GM12873 (cell line): ENCODE measurements around the gene ZNF281.

Experiments used
- TF ChIP-seq, protein P1 (sequence below): IDR thresholded peaks from 2 replicates; pipeline ENCODE4 v1.5.1; 2012; ENCODE audit warnings: low read depth, mild to moderate bottlenecking, moderate library complexity, low read length, control low read depth; ENCODE audit not compliant: insufficient read depth; ENCODE audit errors: missing control alignments

The ZNF281 gene

GRCh38 chr1:200414657-200415056 is 4.8 kb upstream of the ZNF281 start:
- TF ChIP-seq, protein P1, sequence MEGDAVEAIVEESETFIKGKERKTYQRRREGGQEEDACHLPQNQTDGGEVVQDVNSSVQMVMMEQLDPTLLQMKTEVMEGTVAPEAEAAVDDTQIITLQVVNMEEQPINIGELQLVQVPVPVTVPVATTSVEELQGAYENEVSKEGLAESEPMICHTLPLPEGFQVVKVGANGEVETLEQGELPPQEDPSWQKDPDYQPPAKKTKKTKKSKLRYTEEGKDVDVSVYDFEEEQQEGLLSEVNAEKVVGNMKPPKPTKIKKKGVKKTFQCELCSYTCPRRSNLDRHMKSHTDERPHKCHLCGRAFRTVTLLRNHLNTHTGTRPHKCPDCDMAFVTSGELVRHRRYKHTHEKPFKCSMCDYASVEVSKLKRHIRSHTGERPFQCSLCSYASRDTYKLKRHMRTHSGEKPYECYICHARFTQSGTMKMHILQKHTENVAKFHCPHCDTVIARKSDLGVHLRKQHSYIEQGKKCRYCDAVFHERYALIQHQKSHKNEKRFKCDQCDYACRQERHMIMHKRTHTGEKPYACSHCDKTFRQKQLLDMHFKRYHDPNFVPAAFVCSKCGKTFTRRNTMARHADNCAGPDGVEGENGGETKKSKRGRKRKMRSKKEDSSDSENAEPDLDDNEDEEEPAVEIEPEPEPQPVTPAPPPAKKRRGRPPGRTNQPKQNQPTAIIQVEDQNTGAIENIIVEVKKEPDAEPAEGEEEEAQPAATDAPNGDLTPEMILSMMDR: no peak

DNA sequence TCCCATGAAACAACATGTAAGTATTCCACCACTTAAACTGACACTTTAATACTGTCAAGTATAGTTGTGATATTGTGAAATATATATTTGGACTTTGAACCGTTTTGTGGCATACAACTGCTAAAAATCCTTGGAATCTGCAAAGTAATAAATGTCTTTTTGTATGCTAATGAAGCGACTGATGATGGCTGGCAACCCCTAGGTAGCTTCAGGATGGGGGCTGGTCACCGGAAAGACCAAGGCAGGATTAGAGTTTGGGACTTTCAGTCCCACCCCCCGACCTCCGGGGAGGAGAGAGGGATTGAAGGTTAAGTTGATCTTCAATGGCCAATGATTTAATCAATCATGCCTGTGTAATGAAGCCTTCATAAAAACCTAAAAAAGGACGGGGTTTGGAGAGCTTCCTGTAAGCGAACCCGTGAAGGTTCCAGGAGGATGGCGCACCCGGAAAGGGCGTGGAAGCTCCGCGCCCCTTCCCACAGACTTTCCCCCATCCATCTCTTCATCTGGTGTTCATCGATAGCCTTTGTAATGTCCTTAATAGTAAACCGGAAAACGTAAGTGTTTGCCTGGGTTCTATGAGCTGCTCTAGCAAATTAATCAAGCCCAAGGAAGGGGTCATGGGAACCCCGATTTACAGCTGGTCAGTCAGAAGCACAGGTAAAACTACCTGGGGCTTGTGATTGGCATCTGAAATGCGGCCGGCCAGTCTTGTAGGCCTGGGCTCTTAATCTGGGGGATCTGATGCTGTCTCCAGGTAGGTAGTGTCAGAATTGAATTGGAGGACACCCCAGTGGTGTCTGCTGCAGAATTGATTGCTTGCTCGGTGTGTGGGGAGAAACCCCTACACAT is 1.8 kb upstream of the ZNF281 start:
- TF ChIP-seq, protein P1: no peak

- TF ChIP-seq, protein P1: no peak
Observed at GRCh38 chr1:200410566-200410878, 686 bp upstream of the ZNF281 start.

GRCh38 chr1:200409203-200409760 is 554 bp downstream of the ZNF281 start:
- TF ChIP-seq, protein P1: no peak

DNA sequence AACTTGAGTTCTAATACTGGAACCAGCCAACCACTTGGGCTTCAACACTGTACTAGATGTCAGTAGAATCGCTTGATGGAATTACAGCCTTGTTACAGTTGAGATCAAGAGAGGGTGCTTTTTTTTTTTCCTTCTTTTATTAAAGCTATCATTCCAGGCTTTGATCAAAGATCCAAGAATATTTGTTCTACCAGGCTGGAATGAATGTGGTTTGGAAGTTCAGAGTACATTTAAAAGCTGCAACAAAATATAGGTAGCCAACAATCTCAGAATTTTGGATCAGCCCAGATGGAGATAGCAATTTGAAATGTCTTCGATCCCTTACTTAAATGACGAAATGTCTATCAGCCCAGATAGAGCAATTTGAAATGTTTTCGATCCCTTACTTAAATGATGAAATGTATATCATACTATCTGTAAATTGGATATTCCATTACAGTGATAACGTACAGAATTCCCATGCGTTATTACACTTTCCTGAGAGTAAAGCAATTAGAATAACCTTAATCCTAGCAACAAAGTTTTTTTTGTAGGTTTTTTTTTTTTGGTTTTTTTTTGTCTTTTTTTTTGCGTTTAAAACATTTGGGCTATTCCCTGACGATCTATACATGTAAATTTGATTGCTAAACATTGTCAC is 3.6 kb downstream of the ZNF281 start:
- TF ChIP-seq, protein P1: no peak

DNA sequence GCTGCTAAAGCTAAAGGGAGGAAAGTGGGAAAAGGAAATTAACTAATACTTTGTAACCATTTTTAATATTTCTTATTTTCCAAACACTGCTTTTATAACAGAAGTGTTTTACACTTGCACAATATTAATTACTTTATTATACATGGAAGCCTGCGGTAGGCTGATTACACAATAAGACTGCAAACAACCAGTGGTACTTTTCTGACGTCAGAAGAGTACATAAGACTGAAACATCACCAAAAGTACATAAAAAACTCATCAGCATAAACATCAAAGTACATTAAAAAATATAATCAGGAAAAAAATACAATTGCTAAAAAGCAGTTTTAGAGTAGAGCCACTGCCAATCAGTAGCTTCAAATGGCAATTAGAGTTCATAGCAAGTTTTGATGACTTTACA is 4.6 kb downstream of the ZNF281 start:
- TF ChIP-seq, protein P1: no peak

DNA sequence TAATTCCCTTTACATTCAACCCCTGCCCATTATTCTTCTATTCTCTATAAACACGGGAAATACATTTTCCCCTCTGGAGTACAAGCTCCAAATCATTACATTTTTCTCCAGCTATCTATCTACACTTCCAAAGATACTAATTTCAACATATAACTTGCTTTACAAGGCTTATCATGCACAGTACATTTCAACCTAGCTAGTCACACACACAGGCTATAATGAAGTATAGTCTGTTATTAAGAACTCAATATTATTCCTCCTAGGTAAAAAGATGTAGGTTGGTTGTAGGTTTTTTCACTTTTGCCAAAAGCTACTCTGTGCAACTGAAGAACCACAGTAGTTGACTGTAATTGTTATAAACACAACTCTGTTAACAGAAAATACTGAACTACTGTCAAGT is 8.1 kb downstream of the ZNF281 start:
- TF ChIP-seq, protein P1: no peak
